H9 (cell line): Measurements from ENCODE around the gene MRTFB. TPM values are rescaled to one million over a fixed set of nuclear protein-coding genes. Genes with fewer than 3 reads are reported as not detected.

ENCODE experiments used
- DNase-seq: peaks from one replicate; pipeline ENCODE4 v3.0.0-alpha.2; 2017
- H2AFZ ChIP-seq: one replicate; pipeline ENCODE4 v1.6.1; 2013; ENCODE audit warnings: mild to moderate bottlenecking, low read length, control low read depth, moderate library complexity
- H2AK5ac ChIP-seq: 2 replicates; pipeline ENCODE4 v1.6.1; 2013; ENCODE audit warnings: low read length, control low read depth, mixed read lengths; ENCODE audit not compliant: insufficient read length
- H2BK120ac ChIP-seq: one replicate; pipeline ENCODE4 v1.6.1; 2013; ENCODE audit warnings: low read depth, mild to moderate bottlenecking, low read length, control low read depth, inconsistent platforms; ENCODE audit not compliant: poor library complexity, severe bottlenecking
- H2BK12ac ChIP-seq: 2 replicates; pipeline ENCODE4 v1.6.1; 2013; ENCODE audit warnings: low read length, control low read depth, mixed read lengths, low read depth; ENCODE audit not compliant: insufficient read length
- H2BK15ac ChIP-seq: 2 replicates; pipeline ENCODE4 v1.6.1; 2013; ENCODE audit warnings: low read depth, low read length, control low read depth
- H2BK20ac ChIP-seq: one replicate; pipeline ENCODE4 v1.6.1; 2013; ENCODE audit warnings: low read depth, mild to moderate bottlenecking, low read length, control low read depth, inconsistent platforms; ENCODE audit not compliant: poor library complexity, severe bottlenecking
- H2BK5ac ChIP-seq: 2 replicates; pipeline ENCODE4 v1.6.1; 2013; ENCODE audit warnings: low read length, control low read depth, mixed read lengths; ENCODE audit not compliant: insufficient read length
- H3K14ac ChIP-seq: 2 replicates; pipeline ENCODE4 v1.6.1; 2013; ENCODE audit warnings: low read length, control low read depth; ENCODE audit not compliant: insufficient read depth
- H3K18ac ChIP-seq: 2 replicates; pipeline ENCODE4 v1.6.1; 2013; ENCODE audit warnings: low read depth, mild to moderate bottlenecking, mixed read lengths, low read length, control low read depth; ENCODE audit not compliant: insufficient read length
- H3K23ac ChIP-seq: 2 replicates; pipeline ENCODE4 v1.6.1; 2013; ENCODE audit warnings: low read length, control low read depth, mixed read lengths, low read depth; ENCODE audit not compliant: insufficient read length
- H3K23me2 ChIP-seq: 2 replicates; pipeline ENCODE4 v1.6.1; 2013; ENCODE audit warnings: low read depth, mild to moderate bottlenecking, mixed read lengths, low read length, control low read depth; ENCODE audit not compliant: insufficient read length, poor library complexity, severe bottlenecking
- H3K27ac ChIP-seq: 2 replicates; pipeline ENCODE4 v1.5.1; 2013; ENCODE audit warnings: low read length, control low read depth, mixed read lengths, low read depth; ENCODE audit not compliant: insufficient read length
- H3K27me3 ChIP-seq: 2 replicates; pipeline ENCODE4 v1.6.1; 2013; ENCODE audit warnings: low read length, control low read depth, inconsistent platforms; ENCODE audit not compliant: insufficient read depth
- H3K4ac ChIP-seq: 2 replicates; pipeline ENCODE4 v1.6.1; 2013; ENCODE audit warnings: low read depth, mild to moderate bottlenecking, control low read depth, inconsistent platforms, low read length, moderate library complexity
- H3K4me1 ChIP-seq: 2 replicates; pipeline ENCODE4 v1.6.1; 2013; ENCODE audit warnings: low read length, control low read depth, inconsistent platforms; ENCODE audit not compliant: insufficient read depth
- H3K4me2 ChIP-seq: 2 replicates; pipeline ENCODE4 v1.6.1; 2013; ENCODE audit warnings: low read length, control low read depth, mixed read lengths; ENCODE audit not compliant: insufficient read length, insufficient read depth
- H3K56ac ChIP-seq: 2 replicates; pipeline ENCODE4 v1.6.1; 2013; ENCODE audit warnings: low read depth, mild to moderate bottlenecking, mixed read lengths, low read length, control low read depth; ENCODE audit not compliant: insufficient read length
- H3K79me1 ChIP-seq: 2 replicates; pipeline ENCODE4 v1.6.1; 2013; ENCODE audit warnings: low read depth, mild to moderate bottlenecking, moderate library complexity, low read length, control low read depth, inconsistent platforms; ENCODE audit not compliant: insufficient read depth, poor library complexity, severe bottlenecking
- H3K79me2 ChIP-seq: 2 replicates; pipeline ENCODE4 v1.6.1; 2013; ENCODE audit warnings: low read length, control low read depth, inconsistent platforms; ENCODE audit not compliant: insufficient read depth
- H3K9ac ChIP-seq: 2 replicates; pipeline ENCODE4 v1.6.1; 2013; ENCODE audit warnings: low read length, control low read depth, mixed read lengths; ENCODE audit not compliant: insufficient read length; ENCODE audit errors: extremely low read depth
- H3K9me3 ChIP-seq: one replicate; pipeline ENCODE4 v1.6.1; 2013; ENCODE audit warnings: low read depth, low read length, inconsistent platforms; ENCODE audit not compliant: control insufficient read depth
- H3T11ph ChIP-seq: one replicate; pipeline ENCODE4 v1.6.1; 2013; ENCODE audit warnings: mild to moderate bottlenecking, low read length, control low read depth, inconsistent platforms
- H4K20me1 ChIP-seq: one replicate; pipeline ENCODE4 v1.6.1; 2013; ENCODE audit not compliant: control insufficient read depth, insufficient read length, insufficient read depth
- H4K5ac ChIP-seq: 2 replicates; pipeline ENCODE4 v1.6.1; 2013; ENCODE audit warnings: low read depth, mild to moderate bottlenecking, mixed read lengths, low read length, control low read depth; ENCODE audit not compliant: insufficient read length
- H4K8ac ChIP-seq: replicated peaks from 2 replicates; pipeline ENCODE4 v1.6.1; 2013; ENCODE audit warnings: low read length, control low read depth, mixed read lengths, low read depth; ENCODE audit not compliant: insufficient read length
- H4K91ac ChIP-seq: 2 replicates; pipeline ENCODE4 v1.6.1; 2013; ENCODE audit warnings: low read depth, mild to moderate bottlenecking, moderate library complexity, mixed read lengths, low read length, control low read depth; ENCODE audit not compliant: insufficient read length
- H3K27ac Mint-ChIP-seq, 3 experiments: 2 replicates in 2 of 3; 3 replicates in 1 of 3; pipeline ENCODE4 v1.8.0; 2020 to 2021; ENCODE audit warnings: mixed read lengths in 3 of 3, mild to moderate bottlenecking in 1 of 3, moderate library complexity in 1 of 3
- H3K27me3 Mint-ChIP-seq: 2 replicates; pipeline ENCODE4 v1.8.0; 2021; ENCODE audit warnings: low read depth, mild to moderate bottlenecking, moderate library complexity, mixed read lengths
- H3K36me3 Mint-ChIP-seq, 3 experiments: 2 replicates in 2 of 3; 3 replicates in 1 of 3; pipeline ENCODE4 v1.8.0; 2020 to 2021; ENCODE audit warnings: low read depth in 3 of 3, mixed read lengths in 3 of 3; ENCODE audit not compliant: insufficient read depth in 1 of 3
- H3K4me1 Mint-ChIP-seq, 2 experiments: 2 replicates each; pipeline ENCODE4 v1.8.0; 2020; ENCODE audit warnings: mixed read lengths in 2 of 2
- H3K4me3 Mint-ChIP-seq, 2 experiments: 2 replicates in 1 of 2; 3 replicates in 1 of 2; pipeline ENCODE4 v1.8.0; 2020 to 2021; ENCODE audit warnings: mild to moderate bottlenecking in 2 of 2, mixed read lengths in 2 of 2, moderate library complexity in 1 of 2
- H3K9me3 Mint-ChIP-seq, 2 experiments: 2 replicates in 1 of 2; 3 replicates in 1 of 2; pipeline ENCODE4 v1.8.0; 2020; ENCODE audit warnings: mild to moderate bottlenecking in 2 of 2, mixed read lengths in 2 of 2, moderate library complexity in 1 of 2
- CTCF ChIP-seq: fragments of 200-600 bp; sonication (generic); conservative IDR thresholded peaks from 3 replicates; pipeline ENCODE4 v1.8.0; 2021; ENCODE audit warnings: antibody characterized with exemption, mild to moderate bottlenecking
- WGBS: extraction: QIAGEN DNeasy Blood & Tissue Kit; methylation state at CpG from one replicate; pipeline ENCODE4 v1.1.7; 2013; ENCODE audit warnings: missing lambda C conversion rate, low lambda C conversion rate, mixed read lengths; ENCODE audit not compliant: insufficient read length; ENCODE audit errors: extremely low coverage; 5-methylcytosine and 5-hydroxymethylcytosine counted together
- total RNA-seq: library from RNA; stranded (reverse); gene quantifications from 2 replicates; pipeline ENCODE4 v1.2.1, GENCODE V29; 2021

The MRTFB gene
- total RNA-seq, 1 experiment from 2014 or later: 29.9 TPM

- H3K27ac ChIP-seq: no peak overlapping the region
- no peak overlapping the region for H2BK5ac ChIP-seq
- no peak for DNase-seq
- H3K36me3 Mint-ChIP-seq: no peaks in the 10 kb centered on the region; a peak in 1 of 7 replicates
- H3K9ac ChIP-seq: no peak overlapping the region
- no peak overlapping the region; a peak in 1 of 7 replicates for H3K27ac Mint-ChIP-seq
- no peaks in the 10 kb centered on the region for H3K9me3 ChIP-seq
- no peaks in the 10 kb centered on the region for H3K9me3 Mint-ChIP-seq
- no peak overlapping the region for H2BK15ac ChIP-seq
- H2AFZ ChIP-seq: no peak overlapping the region
- H3K27me3 ChIP-seq: no peaks in the 10 kb centered on the region
- H3K4me2 ChIP-seq: no peak overlapping the region
- H3T11ph ChIP-seq: no peak overlapping the region
- no peak overlapping the region for H3K14ac ChIP-seq
- no peak for TF ChIP-seq CTCF
- H2BK20ac ChIP-seq: no peak overlapping the region
- no peaks in the 10 kb centered on the region; the same call in 1 of the 2 replicates for H3K4me1 ChIP-seq
- no peak overlapping the region for H3K18ac ChIP-seq
- no peak overlapping the region for H4K91ac ChIP-seq
- H3K56ac ChIP-seq: no peak overlapping the region
- no peaks in the 10 kb centered on the region for H3K27me3 Mint-ChIP-seq
- H3K79me2 ChIP-seq: peaks cover 6% of the 10 kb centered on the region; the same call in 1 of the 2 replicates
- no peak overlapping the region for H3K4me3 Mint-ChIP-seq
- H4K20me1 ChIP-seq: no peaks in the 10 kb centered on the region
- H2BK120ac ChIP-seq: no peak overlapping the region
- 100% methylated on average over 2 of the region's 4 CpGs for WGBS
- H3K4me1 Mint-ChIP-seq: peaks cover 29 to 33% of the 10 kb centered on the region in 2 experiments
- H4K5ac ChIP-seq: no peak overlapping the region
- peaks cover 4% of the 10 kb centered on the region for H3K79me1 ChIP-seq
- H3K4ac ChIP-seq: no peak overlapping the region
- H3K23me2 ChIP-seq: no peaks in the 10 kb centered on the region
- H2AK5ac ChIP-seq: no peak overlapping the region
- H2BK12ac ChIP-seq: no peak overlapping the region
- H4K8ac ChIP-seq: no peak overlapping the region
- H3K23ac ChIP-seq: no peak overlapping the region
Measured at GRCh38 chr16:14113344-14113743, 42.2 kb downstream of the MRTFB start.
